ENCODE measurements around the gene CCDC24. TPM values are rescaled to one million over a fixed set of nuclear protein-coding genes. Genes with fewer than 3 reads are reported as not detected.

CCDC24 gene
- total and polyA plus RNA-seq, 9 of the 15 experiments (the other 6 are each of a cell fraction or from before 2014, with no cell fraction given): 0.31 to 4.5 (median 1.5) TPM

DNA sequence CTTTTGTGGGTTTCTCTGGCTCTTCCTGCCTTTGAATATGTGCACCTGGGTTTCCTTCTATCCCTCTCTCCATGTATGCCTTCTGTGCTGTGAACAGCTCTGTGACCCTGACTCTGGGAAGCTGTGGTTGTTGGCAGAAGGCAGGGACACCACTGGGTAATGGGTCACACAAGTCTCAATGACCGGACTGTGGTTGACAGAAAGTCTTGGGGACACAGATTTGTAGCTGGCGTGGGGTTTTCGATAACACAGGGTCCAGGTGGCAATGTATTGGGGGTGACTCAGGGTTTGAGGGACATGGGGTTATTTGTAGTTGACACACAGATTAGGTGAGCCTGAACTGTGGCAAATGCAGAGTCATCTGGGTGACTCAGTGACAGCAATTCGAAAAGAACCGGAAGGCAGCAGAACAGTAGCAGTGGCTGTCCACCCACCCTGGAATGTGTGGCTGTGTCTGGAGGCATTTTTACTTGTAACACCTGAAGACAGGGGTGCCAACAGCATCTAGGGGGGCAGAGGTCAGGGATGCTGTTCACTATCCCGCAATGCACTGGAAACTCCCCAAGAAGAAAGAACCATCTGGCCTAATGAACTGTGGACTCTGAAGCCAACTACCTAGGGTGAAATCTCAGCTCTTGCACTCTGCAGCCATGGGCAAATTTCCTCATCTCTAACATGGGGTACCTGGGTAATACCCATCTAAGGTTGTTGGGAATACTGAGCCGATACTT is 52.8 kb downstream of the CCDC24 start (continued):
- TF ChIP-seq SP2 (IDR thresholded peaks at IDR 0.05; ENCODE audit: extremely low read depth, low read depth, low read length, poor library complexity, severe bottlenecking) (no peak), ZNF408 (CRISPR knock-in tag; IDR thresholded peaks at IDR 0.05; ENCODE audit: low read depth) (no peak), TAL1 (IDR thresholded peaks at IDR 0.05) (peak; percentile 78), ZNF507 (tag; conservative IDR thresholded peaks at IDR 0.05) (no peak), TEAD2 (tag; IDR thresholded peaks at IDR 0.05) (no peak), ZNF79 (CRISPR knock-in tag; IDR thresholded peaks at IDR 0.05; ENCODE audit: low read depth) (no peak), MED1 (CRISPR knock-in tag; IDR thresholded peaks at IDR 0.05; ENCODE audit: borderline replicate concordance) (no peak), MTA3 (IDR thresholded peaks at IDR 0.05; ENCODE audit: borderline replicate concordance) (no peak; the same call in 1 of the 2 replicates), MYC (IDR thresholded peaks at IDR 0.05; ENCODE audit: low read depth, low read length) (peak; percentile 23; the same call in 1 of the 2 replicates), MYC (CRISPR knock-in tag; IDR thresholded peaks at IDR 0.05; ENCODE audit: borderline replicate concordance, low read depth) (no peak), MXI1 (IDR thresholded peaks at IDR 0.05; ENCODE audit: low read depth, low read length) (no peak), MAFG (tag; conservative IDR thresholded peaks at IDR 0.05) (peak; percentile 81), ZNF232 (CRISPR knock-in tag; IDR thresholded peaks at IDR 0.05) (no peak), HNRNPUL1 (IDR thresholded peaks at IDR 0.05; ENCODE audit: low read length) (no peak), MTA1 (IDR thresholded peaks at IDR 0.05; ENCODE audit: borderline replicate concordance) (peak; percentile 38; the same call in 1 of the 2 replicates)
- TF ChIP-seq, protein P1, sequence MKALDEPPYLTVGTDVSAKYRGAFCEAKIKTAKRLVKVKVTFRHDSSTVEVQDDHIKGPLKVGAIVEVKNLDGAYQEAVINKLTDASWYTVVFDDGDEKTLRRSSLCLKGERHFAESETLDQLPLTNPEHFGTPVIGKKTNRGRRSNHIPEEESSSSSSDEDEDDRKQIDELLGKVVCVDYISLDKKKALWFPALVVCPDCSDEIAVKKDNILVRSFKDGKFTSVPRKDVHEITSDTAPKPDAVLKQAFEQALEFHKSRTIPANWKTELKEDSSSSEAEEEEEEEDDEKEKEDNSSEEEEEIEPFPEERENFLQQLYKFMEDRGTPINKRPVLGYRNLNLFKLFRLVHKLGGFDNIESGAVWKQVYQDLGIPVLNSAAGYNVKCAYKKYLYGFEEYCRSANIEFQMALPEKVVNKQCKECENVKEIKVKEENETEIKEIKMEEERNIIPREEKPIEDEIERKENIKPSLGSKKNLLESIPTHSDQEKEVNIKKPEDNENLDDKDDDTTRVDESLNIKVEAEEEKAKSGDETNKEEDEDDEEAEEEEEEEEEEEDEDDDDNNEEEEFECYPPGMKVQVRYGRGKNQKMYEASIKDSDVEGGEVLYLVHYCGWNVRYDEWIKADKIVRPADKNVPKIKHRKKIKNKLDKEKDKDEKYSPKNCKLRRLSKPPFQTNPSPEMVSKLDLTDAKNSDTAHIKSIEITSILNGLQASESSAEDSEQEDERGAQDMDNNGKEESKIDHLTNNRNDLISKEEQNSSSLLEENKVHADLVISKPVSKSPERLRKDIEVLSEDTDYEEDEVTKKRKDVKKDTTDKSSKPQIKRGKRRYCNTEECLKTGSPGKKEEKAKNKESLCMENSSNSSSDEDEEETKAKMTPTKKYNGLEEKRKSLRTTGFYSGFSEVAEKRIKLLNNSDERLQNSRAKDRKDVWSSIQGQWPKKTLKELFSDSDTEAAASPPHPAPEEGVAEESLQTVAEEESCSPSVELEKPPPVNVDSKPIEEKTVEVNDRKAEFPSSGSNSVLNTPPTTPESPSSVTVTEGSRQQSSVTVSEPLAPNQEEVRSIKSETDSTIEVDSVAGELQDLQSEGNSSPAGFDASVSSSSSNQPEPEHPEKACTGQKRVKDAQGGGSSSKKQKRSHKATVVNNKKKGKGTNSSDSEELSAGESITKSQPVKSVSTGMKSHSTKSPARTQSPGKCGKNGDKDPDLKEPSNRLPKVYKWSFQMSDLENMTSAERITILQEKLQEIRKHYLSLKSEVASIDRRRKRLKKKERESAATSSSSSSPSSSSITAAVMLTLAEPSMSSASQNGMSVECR (CRISPR knock-in tag; IDR thresholded peaks at IDR 0.05): no peak
- TF ChIP-seq, protein P2, sequence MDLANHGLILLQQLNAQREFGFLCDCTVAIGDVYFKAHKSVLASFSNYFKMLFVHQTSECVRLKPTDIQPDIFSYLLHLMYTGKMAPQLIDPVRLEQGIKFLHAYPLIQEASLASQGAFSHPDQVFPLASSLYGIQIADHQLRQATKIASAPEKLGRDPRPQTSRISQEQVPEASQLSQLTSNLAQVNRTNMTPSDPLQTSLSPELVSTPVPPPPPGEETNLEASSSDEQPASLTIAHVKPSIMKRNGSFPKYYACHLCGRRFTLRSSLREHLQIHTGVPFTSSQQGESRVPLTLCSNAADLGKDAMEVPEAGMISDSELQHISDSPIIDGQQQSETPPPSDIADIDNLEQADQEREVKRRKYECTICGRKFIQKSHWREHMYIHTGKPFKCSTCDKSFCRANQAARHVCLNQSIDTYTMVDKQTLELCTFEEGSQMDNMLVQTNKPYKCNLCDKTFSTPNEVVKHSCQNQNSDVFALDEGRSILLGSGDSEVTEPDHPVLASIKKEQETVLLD (IDR thresholded peaks at IDR 0.05): no peak
- TF ChIP-seq, protein P3, sequence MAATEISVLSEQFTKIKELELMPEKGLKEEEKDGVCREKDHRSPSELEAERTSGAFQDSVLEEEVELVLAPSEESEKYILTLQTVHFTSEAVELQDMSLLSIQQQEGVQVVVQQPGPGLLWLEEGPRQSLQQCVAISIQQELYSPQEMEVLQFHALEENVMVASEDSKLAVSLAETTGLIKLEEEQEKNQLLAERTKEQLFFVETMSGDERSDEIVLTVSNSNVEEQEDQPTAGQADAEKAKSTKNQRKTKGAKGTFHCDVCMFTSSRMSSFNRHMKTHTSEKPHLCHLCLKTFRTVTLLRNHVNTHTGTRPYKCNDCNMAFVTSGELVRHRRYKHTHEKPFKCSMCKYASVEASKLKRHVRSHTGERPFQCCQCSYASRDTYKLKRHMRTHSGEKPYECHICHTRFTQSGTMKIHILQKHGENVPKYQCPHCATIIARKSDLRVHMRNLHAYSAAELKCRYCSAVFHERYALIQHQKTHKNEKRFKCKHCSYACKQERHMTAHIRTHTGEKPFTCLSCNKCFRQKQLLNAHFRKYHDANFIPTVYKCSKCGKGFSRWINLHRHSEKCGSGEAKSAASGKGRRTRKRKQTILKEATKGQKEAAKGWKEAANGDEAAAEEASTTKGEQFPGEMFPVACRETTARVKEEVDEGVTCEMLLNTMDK (IDR thresholded peaks at IDR 0.05; ENCODE audit: borderline replicate concordance, insufficient read depth, low read depth, low read length, poor library complexity, severe bottlenecking): no peak
- TF ChIP-seq, protein P4, sequence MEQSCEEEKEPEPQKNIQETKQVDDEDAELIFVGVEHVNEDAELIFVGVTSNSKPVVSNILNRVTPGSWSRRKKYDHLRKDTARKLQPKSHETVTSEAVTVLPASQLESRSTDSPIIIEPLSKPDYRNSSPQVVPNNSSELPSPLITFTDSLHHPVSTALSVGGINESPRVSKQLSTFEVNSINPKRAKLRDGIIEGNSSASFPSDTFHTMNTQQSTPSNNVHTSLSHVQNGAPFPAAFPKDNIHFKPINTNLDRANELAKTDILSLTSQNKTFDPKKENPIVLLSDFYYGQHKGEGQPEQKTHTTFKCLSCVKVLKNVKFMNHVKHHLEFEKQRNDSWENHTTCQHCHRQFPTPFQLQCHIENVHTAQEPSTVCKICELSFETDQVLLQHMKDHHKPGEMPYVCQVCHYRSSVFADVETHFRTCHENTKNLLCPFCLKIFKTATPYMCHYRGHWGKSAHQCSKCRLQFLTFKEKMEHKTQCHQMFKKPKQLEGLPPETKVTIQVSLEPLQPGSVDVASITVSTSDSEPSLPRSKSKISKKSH (CRISPR knock-in tag; IDR thresholded peaks at IDR 0.05): no peak
